ENCODE results near the gene KRT36. TPM values are rescaled to one million over a fixed set of nuclear protein-coding genes. Genes with fewer than 3 reads are reported as not detected.

The KRT36 gene
- total and polyA plus RNA-seq, 2 donors (not counting 1 experiment from before 2014, with no cell fraction given), result not detected

DNA sequence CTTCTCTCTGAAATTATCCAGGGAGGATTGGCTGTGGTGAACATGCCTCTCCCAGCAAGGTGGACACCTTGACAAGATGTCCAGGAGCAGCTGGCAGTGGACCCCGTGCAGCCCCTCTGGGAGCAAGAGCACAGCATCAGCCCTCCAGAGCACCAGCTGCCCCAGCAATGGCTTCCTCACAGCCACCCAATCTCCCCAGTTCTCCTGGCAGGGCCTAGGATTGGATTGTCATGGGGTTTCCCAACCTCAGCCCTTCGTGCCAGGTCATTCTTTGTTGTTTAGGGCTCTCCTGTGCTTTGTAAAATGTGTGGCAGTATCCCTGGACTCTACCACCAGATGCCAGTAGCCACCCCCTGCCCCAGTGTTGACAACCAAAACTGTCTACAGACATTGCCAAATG, 1.8 kb upstream of the KRT36 start:
- CTCF ChIA-PET, result interaction anchor here (0.9 kb wide), 1 partner anchor 58 kb away, joined by 3 read pairs; no protein-coding TSS in a partner anchor

More for the DNA sequence above, 1.8 kb upstream of the KRT36 start:
- DNase-seq, result no peak
- Histone ChIP-seq H3K27ac (ENCODE audit: low read length in 2 of 2) (no peak overlapping the region), H2AFZ (ENCODE audit: insufficient read depth, low read depth, low read length, poor library complexity, severe bottlenecking) (no peak overlapping the region), H3K9me3 (ENCODE audit: control extremely low read depth in 1 of 3, control insufficient read depth in 2 of 3, insufficient read depth in 1 of 3, low read length in 2 of 3) (peaks cover 0 to 5% (median 0%) of the 10 kb centered on the region in 3 donors), H3K4me2 (replicated peaks; ENCODE audit: low read depth, low read length, poor library complexity, severe bottlenecking) (no peak overlapping the region), H3K4me1 (ENCODE audit: control insufficient read depth in 2 of 2, insufficient read depth in 2 of 2, low read length in 2 of 2) (no peaks in the 10 kb centered on the region), H3K9ac (ENCODE audit: low read length) (no peak overlapping the region), H4K20me1 (ENCODE audit: control insufficient read depth, insufficient read depth, low read length, poor library complexity, severe bottlenecking) (no peaks in the 10 kb centered on the region), H3K79me2 (ENCODE audit: control insufficient read depth, insufficient read depth, low read length) (no peaks in the 10 kb centered on the region), H3K4me3 (ENCODE audit: control extremely low read depth in 1 of 5, extremely low read depth in 1 of 5, insufficient read depth in 1 of 5, low read depth in 2 of 5, low read length in 4 of 5) (no peak overlapping the region), H3K36me3 (replicated peaks in 1 of 2; ENCODE audit: control extremely low read depth in 1 of 2, control insufficient read depth in 1 of 2, extremely low read depth in 1 of 2, insufficient read depth in 2 of 2, low read length in 1 of 2) (no peaks in the 10 kb centered on the region), H3K27me3 (replicated peaks in 1 of 4; ENCODE audit: control extremely low read depth in 1 of 4, control insufficient read depth in 3 of 4, insufficient read depth in 4 of 4, low read length in 3 of 4) (peaks cover 0 to 7% (median 0%) of the 10 kb centered on the region in 4 experiments)
- Mint-ChIP-seq H3K9me3 (ENCODE audit: insufficient read depth) (no peaks in the 10 kb centered on the region), H3K27me3 (peaks cover 31% of the 10 kb centered on the region), H3K27ac (no peak overlapping the region), H3K4me3 (no peak overlapping the region), H3K4me1 (no peaks in the 10 kb centered on the region)
- no peak for TF ChIP-seq EZH2 (IDR thresholded peaks at IDR 0.05; ENCODE audit: borderline replicate concordance, insufficient read depth, low read depth, low read length, poor library complexity, severe bottlenecking)
- TF ChIP-seq, protein P1, sequence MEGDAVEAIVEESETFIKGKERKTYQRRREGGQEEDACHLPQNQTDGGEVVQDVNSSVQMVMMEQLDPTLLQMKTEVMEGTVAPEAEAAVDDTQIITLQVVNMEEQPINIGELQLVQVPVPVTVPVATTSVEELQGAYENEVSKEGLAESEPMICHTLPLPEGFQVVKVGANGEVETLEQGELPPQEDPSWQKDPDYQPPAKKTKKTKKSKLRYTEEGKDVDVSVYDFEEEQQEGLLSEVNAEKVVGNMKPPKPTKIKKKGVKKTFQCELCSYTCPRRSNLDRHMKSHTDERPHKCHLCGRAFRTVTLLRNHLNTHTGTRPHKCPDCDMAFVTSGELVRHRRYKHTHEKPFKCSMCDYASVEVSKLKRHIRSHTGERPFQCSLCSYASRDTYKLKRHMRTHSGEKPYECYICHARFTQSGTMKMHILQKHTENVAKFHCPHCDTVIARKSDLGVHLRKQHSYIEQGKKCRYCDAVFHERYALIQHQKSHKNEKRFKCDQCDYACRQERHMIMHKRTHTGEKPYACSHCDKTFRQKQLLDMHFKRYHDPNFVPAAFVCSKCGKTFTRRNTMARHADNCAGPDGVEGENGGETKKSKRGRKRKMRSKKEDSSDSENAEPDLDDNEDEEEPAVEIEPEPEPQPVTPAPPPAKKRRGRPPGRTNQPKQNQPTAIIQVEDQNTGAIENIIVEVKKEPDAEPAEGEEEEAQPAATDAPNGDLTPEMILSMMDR (IDR thresholded peaks at IDR 0.05), result no peak
- POLR2A ChIA-PET, result no interaction called here
- intact Hi-C loops (cut with micrococcal nuclease), result no loop called here
- 78% methylated on average over 1 of the region's 2 CpGs for WGBS (ENCODE audit: insufficient coverage)
- ATAC-seq (ENCODE audit: low read depth), result no peak
